ENCODE results near the gene NEURL1. TPM values are rescaled to one million over a fixed set of nuclear protein-coding genes. Genes with fewer than 3 reads are reported as not detected.

NEURL1 gene
- total RNA-seq (19.8 TPM), polyA plus RNA-seq (ENCODE audit: insufficient read depth in 1 of 8, insufficient read length in 8 of 8, low replicate concordance in 1 of 8) (10 to 100 TPM; 12.0 to 30.3 (median 18.0) TPM)
- long read RNA-seq, donor 1: 0 reads
- long read RNA-seq, donor 2: 0 reads
- long read RNA-seq, donor 3, full-length matches to known transcripts: 1 of 11 reads
- long read RNA-seq, donor 3, partial matches to known transcripts: 10 of 11 reads
- long read RNA-seq, donor 3, other reads (novel, unspliced or antisense): 0 of 11 reads
- long read RNA-seq, donor 4, full-length matches to known transcripts: 2 of 2 reads
- long read RNA-seq, donor 4, partial matches to known transcripts: 0 of 2 reads
- long read RNA-seq, donor 4, other reads (novel, unspliced or antisense): 0 of 2 reads
- long read RNA-seq, donor 5, full-length matches to known transcripts: 1 of 11 reads
- long read RNA-seq, donor 5, partial matches to known transcripts: 10 of 11 reads
- long read RNA-seq, donor 5, other reads (novel, unspliced or antisense): 0 of 11 reads
- long read RNA-seq, donor 6, full-length matches to known transcripts: 1 of 1 reads
- long read RNA-seq, donor 6, partial matches to known transcripts: 0 of 1 reads
- long read RNA-seq, donor 6, other reads (novel, unspliced or antisense): 0 of 1 reads
- long read RNA-seq, donor 7, full-length matches to known transcripts: 1 of 1 reads
- long read RNA-seq, donor 7, partial matches to known transcripts: 0 of 1 reads
- long read RNA-seq, donor 7, other reads (novel, unspliced or antisense): 0 of 1 reads
- long read RNA-seq, donor 8, partial matches to known transcripts: 10 of 10 reads
- long read RNA-seq, donor 8, other reads (novel, unspliced or antisense): 0 of 10 reads
- long read RNA-seq, donor 9: 0 reads
- long read RNA-seq, donor 10: 0 reads
- long read RNA-seq, donor 11: 0 reads

- peak within 1 kb of the TSS; percentile 49 for H3K4me3 ChIP-seq (ENCODE audit: low read length)
- H3K4me1 ChIP-seq (ENCODE audit: control insufficient read depth, insufficient read depth, low read length): peaks cover 38% of the 10 kb centered on the region
- peaks cover 31% of the 10 kb centered on the region for H3K27me3 ChIP-seq (ENCODE audit: control insufficient read depth, insufficient read depth, low read length)
- peak within 1 kb of the TSS; percentile 65 for H3K27ac ChIP-seq (ENCODE audit: low read length)
- DNase-seq: peak; percentile 81
- H3K9me3 ChIP-seq (replicated peaks; ENCODE audit: control insufficient read depth, low read depth, low read length): no peaks in the 10 kb centered on the region
- H3K36me3 ChIP-seq (ENCODE audit: control insufficient read depth, insufficient read depth, low read length): no peaks in the 10 kb centered on the region
- 1% methylated on average over 65 of the region's 65 CpGs for WGBS (ENCODE audit: insufficient coverage)
Observed at GRCh38 chr10:103493362-103493915, at the start of gene NEURL1. TSS of gene NEURL1 (plus strand) at chr10:103493705. CDS start at chr10:103494388, 683 bp downstream.

DNA sequence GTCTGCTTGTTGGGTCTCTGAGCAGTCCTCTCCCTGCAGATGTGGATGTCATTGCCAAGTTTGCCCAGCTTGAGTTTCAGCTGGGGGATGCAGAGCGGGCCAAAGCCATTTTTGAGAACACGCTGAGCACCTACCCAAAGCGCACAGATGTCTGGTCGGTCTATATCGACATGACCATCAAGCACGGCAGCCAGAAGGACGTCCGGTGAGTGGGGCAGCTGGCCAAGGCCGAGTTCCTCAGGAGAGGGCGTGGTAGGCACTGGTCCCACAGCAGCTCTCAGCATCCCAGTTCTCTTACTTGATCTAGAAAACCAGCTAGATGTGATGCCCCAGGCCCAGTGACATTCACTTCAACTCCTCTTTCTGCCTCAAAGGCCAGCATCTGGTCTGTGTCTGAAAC lies 49.0 kb upstream of the NEURL1 start:
- no peak overlapping the region for H3K27ac ChIP-seq (ENCODE audit: low read length)

DNA sequence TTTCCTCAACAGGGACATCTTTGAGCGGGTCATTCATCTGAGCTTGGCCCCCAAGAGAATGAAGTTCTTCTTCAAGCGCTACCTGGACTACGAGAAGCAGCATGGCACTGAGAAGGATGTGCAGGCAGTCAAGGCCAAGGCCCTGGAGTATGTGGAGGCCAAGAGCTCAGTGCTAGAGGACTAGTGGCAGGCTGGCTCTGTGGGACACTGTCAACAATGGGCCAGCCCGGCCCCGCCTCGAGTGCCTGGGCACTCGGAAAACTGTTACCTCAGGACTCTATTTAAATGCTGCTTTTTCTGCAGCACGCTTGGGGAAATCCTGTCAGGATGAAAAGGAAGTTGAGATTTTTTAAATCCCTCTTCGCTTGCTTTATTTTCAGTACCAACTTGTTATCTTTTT lies 48.1 kb upstream of the NEURL1 start:
- H3K36me3 ChIP-seq (ENCODE audit: control insufficient read depth, insufficient read depth, low read length): peaks cover 89% of the 10 kb centered on the region
- no peak for DNase-seq
- H3K9me3 ChIP-seq (replicated peaks; ENCODE audit: control insufficient read depth, low read depth, low read length): no peaks in the 10 kb centered on the region
- no peak overlapping the region for H3K27ac ChIP-seq (ENCODE audit: low read length)
- H3K4me1 ChIP-seq (ENCODE audit: control insufficient read depth, insufficient read depth, low read length): peaks cover 39% of the 10 kb centered on the region
- 77% methylated on average over 6 of the region's 9 CpGs for WGBS (ENCODE audit: insufficient coverage)
- H3K4me3 ChIP-seq (ENCODE audit: low read length): no peak overlapping the region
- no peaks in the 10 kb centered on the region for H3K27me3 ChIP-seq (ENCODE audit: control insufficient read depth, insufficient read depth, low read length)

More for the DNA sequence above, 49.0 kb upstream of the NEURL1 start:
- Histone ChIP-seq H3K9me3 (replicated peaks; ENCODE audit: control insufficient read depth, low read depth, low read length) (no peaks in the 10 kb centered on the region), H3K36me3 (ENCODE audit: control insufficient read depth, insufficient read depth, low read length) (peaks cover 91% of the 10 kb centered on the region), H3K4me1 (ENCODE audit: control insufficient read depth, insufficient read depth, low read length) (peaks cover 30% of the 10 kb centered on the region), H3K4me3 (ENCODE audit: low read length) (no peak overlapping the region), H3K27me3 (ENCODE audit: control insufficient read depth, insufficient read depth, low read length) (no peaks in the 10 kb centered on the region)
- 71% methylated on average over 10 of the region's 10 CpGs for WGBS (ENCODE audit: insufficient coverage)
- no peak for DNase-seq

DNA sequence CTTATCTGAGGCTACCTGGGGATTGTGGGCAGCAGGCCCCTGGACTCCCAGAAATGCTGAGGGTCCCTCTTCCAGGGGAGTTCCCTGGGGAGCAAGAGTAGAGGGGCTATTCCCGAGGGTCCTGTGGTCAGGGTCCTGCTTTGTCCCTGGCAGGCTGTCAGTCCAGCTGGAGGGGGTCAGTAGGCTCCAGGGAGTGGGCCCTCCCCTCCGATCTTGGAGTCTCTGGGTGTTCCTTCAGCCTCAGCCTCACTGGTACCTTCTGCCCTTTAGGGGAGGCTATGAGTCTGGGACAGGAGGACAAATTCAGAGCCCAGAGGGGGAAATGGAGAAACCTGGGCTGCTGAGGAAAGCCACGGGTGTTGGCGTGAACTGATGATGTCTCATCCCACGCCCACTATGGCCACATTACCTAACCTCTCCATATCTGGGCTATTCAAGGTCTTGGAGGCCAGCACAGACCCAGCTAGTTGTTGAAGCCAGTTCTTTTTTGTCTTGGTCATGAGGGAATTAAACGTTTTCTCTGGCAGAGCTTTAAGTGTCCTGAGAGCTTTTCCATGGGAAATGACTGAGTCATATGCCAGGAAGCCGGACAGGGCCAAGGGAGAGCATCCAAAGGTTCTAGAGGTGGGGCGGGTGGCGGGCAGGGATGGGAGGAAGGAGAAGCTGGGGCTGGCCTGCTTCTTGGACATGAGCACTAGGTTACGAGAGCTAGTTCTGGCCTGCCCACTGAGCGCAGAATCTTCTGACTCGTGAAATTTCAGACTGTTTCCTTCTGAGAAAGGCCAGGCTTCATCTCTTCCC lies 47.5 kb upstream of the NEURL1 start:
- DNase-seq: peak; percentile 38
- 60% methylated on average over 7 of the region's 12 CpGs for WGBS (ENCODE audit: insufficient coverage)
- H3K27me3 ChIP-seq (ENCODE audit: control insufficient read depth, insufficient read depth, low read length): no peaks in the 10 kb centered on the region
- peak overlapping the region; percentile 13 for H3K27ac ChIP-seq (ENCODE audit: low read length)
- peaks cover 83% of the 10 kb centered on the region for H3K36me3 ChIP-seq (ENCODE audit: control insufficient read depth, insufficient read depth, low read length)
- H3K4me3 ChIP-seq (ENCODE audit: low read length): no peak overlapping the region
- peaks cover 45% of the 10 kb centered on the region for H3K4me1 ChIP-seq (ENCODE audit: control insufficient read depth, insufficient read depth, low read length)
- H3K9me3 ChIP-seq (replicated peaks; ENCODE audit: control insufficient read depth, low read depth, low read length): no peaks in the 10 kb centered on the region

- no peak overlapping the region for H3K4me3 ChIP-seq (ENCODE audit: low read length)
- 95% methylated on average over 21 of the region's 23 CpGs for WGBS (ENCODE audit: insufficient coverage)
- no peak for DNase-seq
- peaks cover 50% of the 10 kb centered on the region for H3K4me1 ChIP-seq (ENCODE audit: control insufficient read depth, insufficient read depth, low read length)
- no peak overlapping the region for H3K27ac ChIP-seq (ENCODE audit: low read length)
- peaks cover 74% of the 10 kb centered on the region for H3K36me3 ChIP-seq (ENCODE audit: control insufficient read depth, insufficient read depth, low read length)
- H3K9me3 ChIP-seq (replicated peaks; ENCODE audit: control insufficient read depth, low read depth, low read length): no peaks in the 10 kb centered on the region
- no peaks in the 10 kb centered on the region for H3K27me3 ChIP-seq (ENCODE audit: control insufficient read depth, insufficient read depth, low read length)
Observed at GRCh38 chr10:103447187-103447586, 46.3 kb upstream of the NEURL1 start.

DNA sequence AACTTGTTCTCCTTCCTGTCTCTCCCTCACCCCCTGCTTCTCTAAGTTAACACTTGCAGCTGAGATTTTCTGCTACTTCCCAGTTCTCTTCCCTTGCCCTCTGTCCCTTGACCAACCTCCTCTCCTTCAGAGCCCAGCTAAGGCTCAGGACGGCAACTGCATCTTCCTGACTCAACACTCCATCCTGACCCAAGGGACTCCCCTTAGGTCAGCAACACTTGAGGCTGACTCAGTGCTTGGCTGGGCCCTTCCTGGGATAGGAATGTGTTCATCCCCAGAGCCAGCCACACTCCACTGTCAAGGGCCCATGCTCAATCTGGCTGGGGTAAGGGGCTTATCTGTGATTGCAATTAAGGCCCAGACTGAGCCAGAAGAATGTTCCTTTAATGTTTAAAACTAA lies 44.8 kb upstream of the NEURL1 start:
- H3K4me3 ChIP-seq (ENCODE audit: low read length): no peak overlapping the region
- DNase-seq: peak; percentile 75
- no peak overlapping the region for H3K27ac ChIP-seq (ENCODE audit: low read length)
- peaks cover 58% of the 10 kb centered on the region for H3K36me3 ChIP-seq (ENCODE audit: control insufficient read depth, insufficient read depth, low read length)
- peaks cover 55% of the 10 kb centered on the region for H3K4me1 ChIP-seq (ENCODE audit: control insufficient read depth, insufficient read depth, low read length)
- H3K27me3 ChIP-seq (ENCODE audit: control insufficient read depth, insufficient read depth, low read length): no peaks in the 10 kb centered on the region
- H3K9me3 ChIP-seq (replicated peaks; ENCODE audit: control insufficient read depth, low read depth, low read length): no peaks in the 10 kb centered on the region
- 20% methylated on average over 1 of the region's 1 CpG for whole genome bisulfite sequencing (ENCODE audit: insufficient coverage)

GRCh38 chr10:103449208-103450144 lies 44.0 kb upstream of the NEURL1 start:
- no peak for DNase-seq
- Histone ChIP-seq H3K36me3 (ENCODE audit: control insufficient read depth, insufficient read depth, low read length) (peaks cover 51% of the 10 kb centered on the region), H3K27ac (ENCODE audit: low read length) (no peak overlapping the region), H3K27me3 (ENCODE audit: control insufficient read depth, insufficient read depth, low read length) (no peaks in the 10 kb centered on the region), H3K9me3 (replicated peaks; ENCODE audit: control insufficient read depth, low read depth, low read length) (no peaks in the 10 kb centered on the region), H3K4me1 (ENCODE audit: control insufficient read depth, insufficient read depth, low read length) (peaks cover 49% of the 10 kb centered on the region), H3K4me3 (ENCODE audit: low read length) (no peak overlapping the region)
- whole genome bisulfite sequencing (ENCODE audit: insufficient coverage): 81% methylated on average over 33 of the region's 34 CpGs

DNA sequence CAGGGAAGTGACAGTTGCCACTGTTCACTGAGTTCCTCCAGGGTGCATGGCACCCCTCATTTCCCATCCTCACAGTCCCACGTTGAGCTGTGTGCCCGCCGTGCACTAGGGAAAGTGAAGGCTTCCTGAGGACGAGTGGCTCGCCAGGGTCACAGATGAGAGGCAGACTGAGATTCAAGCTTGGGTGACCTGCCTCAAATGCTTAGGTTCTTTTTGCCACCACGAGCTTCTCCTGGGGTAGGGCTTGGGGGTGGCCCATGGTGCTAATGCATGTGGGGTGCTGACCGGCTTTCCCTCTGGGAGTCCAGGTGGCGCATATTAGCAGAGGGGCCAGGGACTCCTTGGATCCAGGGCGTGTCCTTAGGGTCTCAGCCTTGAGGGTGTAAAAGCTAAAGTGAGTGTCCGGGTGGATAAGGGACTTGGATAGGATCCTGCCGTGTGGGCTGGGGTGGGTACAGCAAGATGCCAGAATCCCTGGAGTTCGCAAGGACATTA lies 43.3 kb upstream of the NEURL1 start:
- Histone ChIP-seq H3K36me3 (ENCODE audit: control insufficient read depth, insufficient read depth, low read length) (peaks cover 43% of the 10 kb centered on the region), H3K9me3 (replicated peaks; ENCODE audit: control insufficient read depth, low read depth, low read length) (no peaks in the 10 kb centered on the region), H3K27me3 (ENCODE audit: control insufficient read depth, insufficient read depth, low read length) (no peaks in the 10 kb centered on the region), H3K4me3 (ENCODE audit: low read length) (no peak overlapping the region), H3K4me1 (ENCODE audit: control insufficient read depth, insufficient read depth, low read length) (peaks cover 48% of the 10 kb centered on the region), H3K27ac (ENCODE audit: low read length) (no peak overlapping the region)
- 80% methylated on average over 11 of the region's 12 CpGs for WGBS (ENCODE audit: insufficient coverage)
- no peak for DNase-seq
